IMR-90 (cell line): ENCODE data around the gene MOV10L1. TPM values are rescaled to one million over a fixed set of nuclear protein-coding genes. Genes with fewer than 3 reads are reported as not detected.

Source experiments
- ATAC-seq: fragments of 200-7000 bp; cut with Tn5 transposase; 2 replicates; pipeline ENCODE4 v1.9.1; 2020; ENCODE audit warnings: low read depth, mild to moderate bottlenecking, moderate library complexity
- BruUV-seq: library from RNA; stranded (reverse); fragments of 400-500 nt; replicated peaks from 2 replicates; lab custom pipeline; 2021; lab: Mats Ljungman, UMichigan
- CTCF ChIA-PET: fragments of 300-600 bp; formaldehyde crosslinking; extraction: SDS; loops from one replicate; lab custom pipeline; 2021; ENCODE audit warnings: antibody characterized with exemption; lab: Yijun Ruan, JAX
- POLR2A ChIA-PET: fragments of 300-600 bp; sonication (Branson Sonifier 250); formaldehyde crosslinking; loops from one replicate; lab custom pipeline; 2022; ENCODE audit warnings: antibody characterized with exemption; ENCODE audit not compliant: unreplicated experiment; lab: Charles Lee
- DNase-seq: peaks from one replicate; pipeline ENCODE4 v3.0.0; 2013
- H2AFZ ChIP-seq: replicated peaks from 2 replicates; pipeline ENCODE3; 2013; ENCODE audit warnings: low read length, mild to moderate bottlenecking; ENCODE audit not compliant: poor library complexity
- H2AK5ac ChIP-seq: 2 replicates; pipeline ENCODE4 v1.6.1; 2013; ENCODE audit warnings: low read depth, low read length, inconsistent platforms
- H2AK9ac ChIP-seq: replicated peaks from 2 replicates; pipeline ENCODE3; 2013; ENCODE audit warnings: mild to moderate bottlenecking, low read depth, low read length, moderate library complexity; ENCODE audit not compliant: poor library complexity
- H2BK120ac ChIP-seq: 2 replicates; pipeline ENCODE4 v1.6.1; 2013; ENCODE audit warnings: low read depth, low read length, inconsistent platforms
- H2BK15ac ChIP-seq: 3 replicates; pipeline ENCODE4 v1.6.1; 2013; ENCODE audit warnings: low read depth, low read length, inconsistent platforms
- H2BK20ac ChIP-seq: 2 replicates; pipeline ENCODE4 v1.6.1; 2013; ENCODE audit warnings: low read depth, mild to moderate bottlenecking, inconsistent platforms, low read length, moderate library complexity
- H2BK5ac ChIP-seq: 2 replicates; pipeline ENCODE4 v1.6.1; 2013; ENCODE audit warnings: mild to moderate bottlenecking, low read depth, low read length, inconsistent platforms; ENCODE audit not compliant: poor library complexity, severe bottlenecking
- H3K14ac ChIP-seq: replicated peaks from 2 replicates; pipeline ENCODE4 v1.6.1; 2013; ENCODE audit warnings: low read depth, low read length, inconsistent platforms
- H3K18ac ChIP-seq: 2 replicates; pipeline ENCODE4 v1.6.1; 2013; ENCODE audit warnings: low read depth, low read length, control low read depth
- H3K23ac ChIP-seq: 2 replicates; pipeline ENCODE4 v1.6.1; 2013; ENCODE audit warnings: low read depth, low read length, inconsistent platforms
- H3K27ac ChIP-seq: 2 replicates; pipeline ENCODE4 v1.5.1; 2013; ENCODE audit warnings: mild to moderate bottlenecking, control low read depth, low read length; ENCODE audit not compliant: insufficient read depth
- H3K27me3 ChIP-seq: 2 replicates; pipeline ENCODE4 v1.6.1; 2013; ENCODE audit warnings: low read length; ENCODE audit not compliant: control insufficient read depth, insufficient read depth
- H3K36me3 ChIP-seq: 2 replicates; pipeline ENCODE4 v1.6.1; 2013; ENCODE audit warnings: low read length, mixed read lengths; ENCODE audit not compliant: control insufficient read depth, insufficient read depth
- H3K4ac ChIP-seq: 2 replicates; pipeline ENCODE4 v1.6.1; 2013; ENCODE audit warnings: low read depth, low read length, inconsistent platforms
- H3K4me1 ChIP-seq: 2 replicates; pipeline ENCODE4 v1.6.1; 2013; ENCODE audit warnings: low read length, mixed read lengths; ENCODE audit not compliant: control insufficient read depth, insufficient read depth
- H3K4me2 ChIP-seq: 2 replicates; pipeline ENCODE4 v1.6.1; 2013; ENCODE audit warnings: low read depth, mild to moderate bottlenecking, control low read depth, low read length, moderate library complexity
- H3K4me3 ChIP-seq: 2 replicates; pipeline ENCODE4 v1.5.1; 2013; ENCODE audit warnings: low read depth, mild to moderate bottlenecking, control low read depth, low read length, moderate library complexity; ENCODE audit not compliant: insufficient read depth
- H3K56ac ChIP-seq: 2 replicates; pipeline ENCODE4 v1.6.1; 2013; ENCODE audit warnings: low read length, inconsistent platforms; ENCODE audit not compliant: insufficient read depth; ENCODE audit errors: extremely low read depth
- H3K79me1 ChIP-seq, 2 experiments: 2 replicates each; pipeline ENCODE4 v1.6.1; 2013; ENCODE audit warnings: low read length in 2 of 2, inconsistent platforms in 1 of 2, low read depth in 1 of 2
- H3K9ac ChIP-seq: 2 replicates; pipeline ENCODE4 v1.6.1; 2013; ENCODE audit warnings: low read depth, low read length, control low read depth
- H3K9me1 ChIP-seq: 2 replicates; pipeline ENCODE4 v1.6.1; 2013; ENCODE audit warnings: low read length, inconsistent platforms; ENCODE audit not compliant: insufficient read depth
- H3K9me3 ChIP-seq: 2 replicates; pipeline ENCODE4 v1.6.1; 2013; ENCODE audit warnings: low read length; ENCODE audit not compliant: control insufficient read depth, insufficient read depth
- H4K20me1 ChIP-seq: 2 replicates; pipeline ENCODE4 v1.6.1; 2013; ENCODE audit warnings: low read length, inconsistent platforms; ENCODE audit not compliant: insufficient read depth
- H4K5ac ChIP-seq: 2 replicates; pipeline ENCODE4 v1.6.1; 2013; ENCODE audit warnings: mild to moderate bottlenecking, low read depth, low read length, control low read depth
- H4K8ac ChIP-seq, 2 experiments: 2 replicates each; pipeline ENCODE4 v1.6.1; 2013; ENCODE audit warnings: low read depth in 2 of 2, low read length in 2 of 2, control low read depth in 1 of 2, inconsistent platforms in 1 of 2
- H4K91ac ChIP-seq: 2 replicates; pipeline ENCODE4 v1.6.1; 2013; ENCODE audit warnings: low read depth, low read length, inconsistent platforms; ENCODE audit not compliant: insufficient read depth
- BHLHE40 ChIP-seq: fragments of 150-350 bp; IDR thresholded peaks from 2 replicates; pipeline ENCODE4 v1.6.1; 2016; ENCODE audit warnings: mild to moderate bottlenecking, low read depth, low read length
- CEBPB ChIP-seq: IDR thresholded peaks from 2 replicates; pipeline ENCODE4 v1.6.1; 2012; ENCODE audit warnings: low read depth, low read length, improper control_type of control experiment
- CHD1 ChIP-seq: IDR thresholded peaks from 2 replicates; pipeline ENCODE4 v1.6.1; 2012; ENCODE audit warnings: low read depth, low read length, improper control_type of control experiment
- POLR2A ChIP-seq: IDR thresholded peaks from 2 replicates; pipeline ENCODE4 v1.6.1; 2012; ENCODE audit warnings: mild to moderate bottlenecking, low read depth, low read length
- RCOR1 ChIP-seq: IDR thresholded peaks from 2 replicates; pipeline ENCODE4 v1.6.1; 2012; ENCODE audit warnings: mild to moderate bottlenecking, low read length, improper control_type of control experiment; ENCODE audit not compliant: insufficient replicate concordance
- WGBS, 2 experiments: methylation state at CpG; one replicate each; pipeline versions ENCODE4 v1.1.5 to v1.1.7; 2013; ENCODE audit warnings: missing lambda C conversion rate in 2 of 2; ENCODE audit not compliant: insufficient read length in 1 of 2; ENCODE audit errors: extremely low coverage in 2 of 2; 5-methylcytosine and 5-hydroxymethylcytosine counted together
- dilution Hi-C: fragments of 300-500 bp; cut with HindIII; formaldehyde crosslinking; loops from one replicate; pipeline ENCODE4 v1.14.3; 2018; ENCODE audit warnings: low sequenced_read_pairs; ENCODE audit not compliant: unreplicated experiment
- in situ Hi-C: fragments of 300-500 bp; cut with MboI; formaldehyde crosslinking; loops from 3 replicates; pipeline ENCODE4 v1.14.3; 2019; ENCODE audit warnings: low sequenced_read_pairs, inconsistent platforms, mixed read lengths
- intact Hi-C: fragments of 100-400 bp; cut with micrococcal nuclease; formaldehyde crosslinking; loops from 2 replicates; pipeline ENCODE4 v1.10.0; 2022
- polyA plus RNA-seq, 3 experiments: library from polyadenylated mRNA; depleted of rRNA; stranded (reverse); fragments of >200 nt; gene quantifications; 2 replicates each; pipeline ENCODE4 v1.2.3, GENCODE V29; 2012; ENCODE audit warnings: low replicate concordance in 1 of 3
- total RNA-seq: library from RNA; depleted of rRNA; stranded (reverse); fragments of >200 nt; gene quantifications from 2 replicates; pipeline ENCODE4 v1.2.3, GENCODE V29; 2012

MOV10L1 gene
- total and polyA plus RNA-seq, 2 of the 4 experiments (the other 2 are of a cell fraction): 0.72 to 1.4 TPM

GRCh38 chr22:50171965-50172421 lies 82.2 kb downstream of the MOV10L1 start:
- WGBS, 2 experiments: 75% methylated on average over 12 of the region's 13 CpGs; no CpG with 5 or more reads in 1 of the 2 experiments
- Histone ChIP-seq H4K20me1 (no peaks in the 10 kb centered on the region), H3K4me3 (no peak overlapping the region), H3K27me3 (peaks cover 27% of the 10 kb centered on the region), H3K27ac (no peak overlapping the region), H2BK20ac (no peak overlapping the region), H3K4ac (no peak overlapping the region), H3K18ac (no peak overlapping the region), H4K8ac (no peak overlapping the region), H2BK5ac (no peak overlapping the region), H4K5ac (no peak overlapping the region), H3K9me1 (no peaks in the 10 kb centered on the region), H3K36me3 (no peaks in the 10 kb centered on the region), H2AK5ac (no peak overlapping the region), H3K56ac (no peak overlapping the region), H4K91ac (no peak overlapping the region), H2BK120ac (no peak overlapping the region), H2AFZ (no peak overlapping the region), H3K9me3 (no peaks in the 10 kb centered on the region), H2BK15ac (no peak overlapping the region), H2AK9ac (peak overlapping the region; percentile 9), H3K14ac (no peak overlapping the region), H3K9ac (no peak overlapping the region), H3K79me1 (no peaks in the 10 kb centered on the region), H3K4me1 (no peaks in the 10 kb centered on the region), H3K4me2 (no peak overlapping the region), H3K23ac (no peak overlapping the region)
- ATAC-seq (no peak), DNase-seq (no peak)
- POLR2A ChIA-PET: no interaction called here
- in situ Hi-C loops (no loop called here), dilution Hi-C loops (no loop called here), intact Hi-C loops (no loop called here)
- no TSS peak for BruUV-seq
- CTCF ChIA-PET: no interaction called here
- TF ChIP-seq CHD1 (no peak), BHLHE40 (no peak), RCOR1 (no peak), POLR2A (no peak), CEBPB (no peak)
